CD4-positive, alpha-beta T cell treated with Interleukin-2 at 100 ng/mL for 4 hours (primary cell): ENCODE measurements around the gene LPP.

Experiments used
- DNase-seq: peaks from one replicate; pipeline ENCODE4 v3.0.0-alpha.2; 2020; ENCODE audit warnings: low spot score

LPP gene

GRCh38 chr3:188331166-188331565, 177.2 kb downstream of the LPP start:
- DNase-seq, result no peak

GRCh38 chr3:188332085-188332484, 178.1 kb downstream of the LPP start:
- no peak for DNase-seq

- no peak for DNase-seq
Observed at GRCh38 chr3:188335656-188336055, 181.7 kb downstream of the LPP start.

- no peak for DNase-seq
Observed at GRCh38 chr3:188336178-188336577, 182.2 kb downstream of the LPP start.

- no peak for DNase-seq
Observed at GRCh38 chr3:188337232-188337631, 183.3 kb downstream of the LPP start.

- no peak for DNase-seq
Observed at GRCh38 chr3:188338086-188338485, 184.1 kb downstream of the LPP start.

GRCh38 chr3:188339410-188340295, 185.7 kb downstream of the LPP start:
- DNase-seq, result peak; percentile 70

- DNase-seq, result no peak
Observed at GRCh38 chr3:188341501-188341900, 187.5 kb downstream of the LPP start.

- no peak for DNase-seq
Observed at GRCh38 chr3:188342991-188343732, 189.2 kb downstream of the LPP start.

- DNase-seq, result no peak
Observed at GRCh38 chr3:188343894-188344293, 189.9 kb downstream of the LPP start.

- DNase-seq, result no peak
Observed at GRCh38 chr3:188345223-188345622, 191.3 kb downstream of the LPP start.

GRCh38 chr3:188348435-188349244, 194.7 kb downstream of the LPP start:
- no peak for DNase-seq

- no peak for DNase-seq
Observed at GRCh38 chr3:188349351-188349901, 195.5 kb downstream of the LPP start.

GRCh38 chr3:188349933-188350332, 196.0 kb downstream of the LPP start:
- no peak for DNase-seq

GRCh38 chr3:188350961-188351360, 197.0 kb downstream of the LPP start:
- DNase-seq, result no peak

GRCh38 chr3:188351648-188352047, 197.7 kb downstream of the LPP start:
- DNase-seq, result no peak

- DNase-seq, result no peak
Observed at GRCh38 chr3:188352196-188352927, 198.4 kb downstream of the LPP start.

GRCh38 chr3:188353426-188353825, 199.5 kb downstream of the LPP start:
- DNase-seq, result no peak

- peak; percentile 48 for DNase-seq
Observed at GRCh38 chr3:188358787-188359493, 205.0 kb downstream of the LPP start.

- no peak for DNase-seq
Observed at GRCh38 chr3:188360364-188360881, 206.5 kb downstream of the LPP start.
